Bronchial epithelial cell (primary cell): Measurements from ENCODE around the gene OR52E2. TPM values are rescaled to one million over a fixed set of nuclear protein-coding genes. Genes with fewer than 3 reads are reported as not detected.
A peak's percentile ranks its signal among the peaks of the same experiment; 100 is the strongest.

Source experiments
- DNase-seq: peaks from one replicate; pipeline ENCODE4 v3.0.0-alpha.2; 2010; ENCODE audit warnings: low read depth
- FAIRE-seq: peaks from 2 replicates; lab custom pipeline; 2011; peaks lifted over from hg19 to GRCh38; lab: Jason Lieb, UNC
- H3K27me3 ChIP-seq: 2 replicates; pipeline ENCODE4 v1.5.1; 2011; ENCODE audit warnings: low read length; ENCODE audit not compliant: control insufficient read depth, insufficient read depth
- H3K36me3 ChIP-seq: 2 replicates; pipeline ENCODE4 v1.5.1; 2011; ENCODE audit warnings: low read length; ENCODE audit not compliant: control insufficient read depth, insufficient read depth
- H3K4me3 ChIP-seq: 2 replicates; pipeline ENCODE4 v1.5.1; 2011; ENCODE audit warnings: mild to moderate bottlenecking, low read depth, low read length, control low read depth
- total RNA-seq: library from RNA; depleted of rRNA; stranded (reverse); fragments of >200 nt; gene quantifications from 2 replicates; pipeline ENCODE4 v1.2.1, GENCODE V29; 2014
- TF ChIP-seq, protein P1 (sequence below): IDR thresholded peaks from 2 replicates; pipeline ENCODE4 v1.5.1; 2011; ENCODE audit warnings: mild to moderate bottlenecking, moderate library complexity, low read length, control low read depth, inconsistent platforms; ENCODE audit not compliant: insufficient read depth, severe bottlenecking

Gene OR52E2
- total RNA-seq, 1 donor from 2014 or later, result not detected

DNA sequence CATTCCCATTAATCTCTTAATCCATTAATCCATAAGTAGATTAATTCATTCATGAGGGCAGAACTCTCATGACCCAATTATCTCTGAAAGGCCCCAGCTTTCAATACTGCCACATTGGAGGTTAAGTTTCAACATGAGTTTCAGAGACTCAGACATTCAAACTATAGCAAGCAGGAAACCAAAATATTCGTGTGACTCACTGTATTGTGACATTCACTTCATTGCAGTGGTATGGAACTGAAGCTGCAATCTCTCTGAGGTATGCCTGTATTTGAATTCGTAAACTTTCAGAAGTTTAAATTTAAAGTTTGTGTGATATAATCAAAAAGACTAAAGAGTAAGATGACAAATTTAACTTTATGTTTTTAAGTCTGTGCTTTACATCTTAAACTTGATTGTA, 16.0 kb downstream of the OR52E2 start:
- H3K36me3 ChIP-seq, result no peaks in the 10 kb centered on the region
- DNase-seq (peak; percentile 70), FAIRE-seq (no peak)
- TF ChIP-seq, protein P1, sequence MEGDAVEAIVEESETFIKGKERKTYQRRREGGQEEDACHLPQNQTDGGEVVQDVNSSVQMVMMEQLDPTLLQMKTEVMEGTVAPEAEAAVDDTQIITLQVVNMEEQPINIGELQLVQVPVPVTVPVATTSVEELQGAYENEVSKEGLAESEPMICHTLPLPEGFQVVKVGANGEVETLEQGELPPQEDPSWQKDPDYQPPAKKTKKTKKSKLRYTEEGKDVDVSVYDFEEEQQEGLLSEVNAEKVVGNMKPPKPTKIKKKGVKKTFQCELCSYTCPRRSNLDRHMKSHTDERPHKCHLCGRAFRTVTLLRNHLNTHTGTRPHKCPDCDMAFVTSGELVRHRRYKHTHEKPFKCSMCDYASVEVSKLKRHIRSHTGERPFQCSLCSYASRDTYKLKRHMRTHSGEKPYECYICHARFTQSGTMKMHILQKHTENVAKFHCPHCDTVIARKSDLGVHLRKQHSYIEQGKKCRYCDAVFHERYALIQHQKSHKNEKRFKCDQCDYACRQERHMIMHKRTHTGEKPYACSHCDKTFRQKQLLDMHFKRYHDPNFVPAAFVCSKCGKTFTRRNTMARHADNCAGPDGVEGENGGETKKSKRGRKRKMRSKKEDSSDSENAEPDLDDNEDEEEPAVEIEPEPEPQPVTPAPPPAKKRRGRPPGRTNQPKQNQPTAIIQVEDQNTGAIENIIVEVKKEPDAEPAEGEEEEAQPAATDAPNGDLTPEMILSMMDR, result no peak
- H3K27me3 ChIP-seq, result no peaks in the 10 kb centered on the region
- no peak overlapping the region for H3K4me3 ChIP-seq

DNA sequence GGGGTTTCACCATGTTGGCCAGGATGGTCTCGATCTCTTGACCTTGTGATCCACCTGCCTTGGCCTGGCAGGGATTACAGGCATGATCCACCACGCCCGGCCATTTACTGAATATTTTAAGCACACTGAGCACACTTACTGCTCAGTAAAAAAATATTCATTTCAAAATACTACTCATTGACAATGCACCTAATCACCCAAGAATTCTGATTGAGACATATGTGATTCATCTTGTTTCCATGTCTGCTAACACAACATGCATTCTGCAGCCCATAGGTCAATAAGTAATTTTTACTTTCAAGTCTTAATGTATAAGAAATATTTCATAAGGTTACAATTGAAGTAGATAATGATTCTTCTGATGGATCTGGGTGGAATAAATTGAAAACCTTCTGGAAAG, 17.3 kb downstream of the OR52E2 start:
- TF ChIP-seq, protein P1, result no peak
- FAIRE-seq (no peak), DNase-seq (peak; percentile 63)
- H3K27me3 ChIP-seq, result no peaks in the 10 kb centered on the region
- no peak overlapping the region for H3K4me3 ChIP-seq
- no peaks in the 10 kb centered on the region for H3K36me3 ChIP-seq

DNA sequence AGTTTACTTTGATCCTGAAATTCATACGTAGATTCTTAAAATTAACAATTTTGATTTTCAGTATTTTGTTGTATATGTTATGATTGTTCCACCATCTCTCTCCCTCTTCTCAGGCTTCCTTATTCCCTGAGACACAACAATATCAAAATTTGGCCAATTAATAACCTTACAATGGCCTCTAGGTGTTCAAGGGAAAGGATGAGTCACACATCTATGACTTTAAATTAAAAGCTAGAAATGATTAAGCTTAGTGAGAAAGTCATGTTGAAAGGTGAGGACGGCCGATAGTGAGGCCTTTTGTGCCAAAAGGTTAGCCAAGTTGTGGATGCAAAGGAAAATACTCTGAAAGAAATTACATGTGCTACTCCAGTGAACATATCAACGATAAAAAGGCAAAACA, 18.6 kb downstream of the OR52E2 start:
- FAIRE-seq (no peak), DNase-seq (peak; percentile 5)
- H3K27me3 ChIP-seq, result no peaks in the 10 kb centered on the region
- TF ChIP-seq, protein P1, result no peak
- no peak overlapping the region for H3K4me3 ChIP-seq
- no peaks in the 10 kb centered on the region for H3K36me3 ChIP-seq

DNA sequence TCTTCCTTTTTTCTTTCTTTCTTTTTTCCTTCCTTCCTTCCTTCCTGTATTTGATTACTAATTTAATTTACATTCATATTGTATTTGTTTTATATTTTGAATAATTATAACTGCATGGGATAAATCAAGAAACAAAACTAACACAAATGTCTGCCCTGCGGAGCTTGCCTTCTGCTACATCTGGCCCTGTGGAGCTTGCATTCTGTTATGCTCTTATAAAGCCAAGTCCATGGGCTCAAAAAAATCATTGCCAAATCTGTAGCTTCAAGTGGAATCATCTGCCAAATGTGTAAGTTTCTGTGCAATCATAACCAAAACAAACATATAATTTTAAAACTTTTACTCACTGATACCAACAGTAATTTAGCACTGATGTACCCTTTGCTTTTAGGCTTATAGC, 21.1 kb downstream of the OR52E2 start:
- H3K4me3 ChIP-seq, result no peak overlapping the region
- FAIRE-seq, result no peak
- TF ChIP-seq, protein P1, result no peak
- H3K27me3 ChIP-seq, result no peaks in the 10 kb centered on the region
- DNase-seq, result no peak
- H3K36me3 ChIP-seq, result no peaks in the 10 kb centered on the region

DNA sequence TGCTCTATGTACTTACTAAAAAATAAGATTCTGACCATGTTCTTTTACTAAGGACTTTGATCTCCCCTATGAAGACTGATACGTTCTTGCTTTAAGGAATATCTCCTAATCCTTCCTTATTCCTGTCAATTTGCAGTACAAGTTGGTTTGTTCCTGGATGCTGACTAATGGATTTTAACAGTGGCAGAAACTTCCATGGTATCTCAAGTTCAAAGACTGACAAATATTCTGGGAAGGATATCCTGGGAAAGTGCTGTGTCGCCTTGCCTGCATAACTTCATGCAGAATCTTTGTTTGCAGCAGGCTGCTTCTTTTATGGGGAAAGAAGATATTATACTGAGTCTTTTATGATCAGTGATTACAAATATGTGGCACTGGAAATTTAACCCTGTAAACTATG, 21.5 kb downstream of the OR52E2 start:
- FAIRE-seq (no peak), DNase-seq (no peak)
- Histone ChIP-seq H3K36me3 (no peaks in the 10 kb centered on the region), H3K27me3 (no peaks in the 10 kb centered on the region), H3K4me3 (no peak overlapping the region)
- TF ChIP-seq, protein P1, result no peak

DNA sequence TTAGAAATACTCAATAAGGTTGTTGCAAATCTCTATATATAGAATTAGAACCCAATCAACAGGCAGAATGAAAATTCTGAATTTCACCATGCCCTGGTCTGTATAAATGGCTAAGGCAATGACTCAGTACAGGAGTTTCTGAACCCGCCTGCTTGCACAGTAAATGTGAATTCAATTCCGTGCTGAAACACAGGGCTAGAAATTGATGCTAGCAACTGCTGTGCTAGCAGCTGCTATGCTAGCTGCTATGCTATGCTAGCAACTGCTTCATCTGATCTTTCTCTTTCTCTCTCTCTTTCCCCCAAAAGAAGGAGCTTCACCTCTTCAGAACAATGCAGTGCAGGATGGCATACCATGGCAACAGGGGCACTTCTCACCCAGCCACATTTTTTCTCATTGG, 22.8 kb downstream of the OR52E2 start:
- TF ChIP-seq, protein P1, result no peak
- no peaks in the 10 kb centered on the region for H3K36me3 ChIP-seq
- H3K27me3 ChIP-seq, result no peaks in the 10 kb centered on the region
- DNase-seq (no peak), FAIRE-seq (no peak)
- no peak overlapping the region for H3K4me3 ChIP-seq
